NCI-H1436 treated with DMSO at 0.1 percent for 48 hours (cell line): ENCODE results near the gene STIMATE.

Source experiments
- DNase-seq: peaks from one replicate; lab custom pipeline; 2025; lab: John Stamatoyannopoulos, UW

The STIMATE gene

GRCh38 chr3:52897130-52898122 is at the start of gene STIMATE:
Gene STIMATE, minus strand, starts transcription at chr3:52897548. Its CDS starts 98 bp downstream, at chr3:52897450.
- no peak for DNase-seq

DNA sequence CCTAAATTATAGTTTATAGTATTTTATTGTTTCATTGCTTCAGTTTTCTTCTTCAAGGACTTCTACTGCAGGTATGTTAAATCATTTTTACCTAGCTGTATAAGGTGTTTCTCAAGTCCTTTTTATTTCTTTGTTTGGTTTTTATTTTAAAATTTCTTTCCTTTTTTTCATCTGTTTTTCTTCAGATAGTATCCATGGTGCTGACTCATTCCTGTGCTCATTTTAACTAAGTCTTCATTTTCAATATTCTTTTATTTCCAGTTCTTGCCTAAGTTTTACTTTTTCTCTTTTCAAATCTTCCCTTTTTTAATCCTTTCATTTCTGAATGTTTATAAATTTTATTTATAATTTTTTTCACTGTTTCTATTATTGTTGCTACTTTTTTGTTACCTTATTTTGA is 42.3 kb upstream of the STIMATE start:
- DNase-seq, result no peak

DNA sequence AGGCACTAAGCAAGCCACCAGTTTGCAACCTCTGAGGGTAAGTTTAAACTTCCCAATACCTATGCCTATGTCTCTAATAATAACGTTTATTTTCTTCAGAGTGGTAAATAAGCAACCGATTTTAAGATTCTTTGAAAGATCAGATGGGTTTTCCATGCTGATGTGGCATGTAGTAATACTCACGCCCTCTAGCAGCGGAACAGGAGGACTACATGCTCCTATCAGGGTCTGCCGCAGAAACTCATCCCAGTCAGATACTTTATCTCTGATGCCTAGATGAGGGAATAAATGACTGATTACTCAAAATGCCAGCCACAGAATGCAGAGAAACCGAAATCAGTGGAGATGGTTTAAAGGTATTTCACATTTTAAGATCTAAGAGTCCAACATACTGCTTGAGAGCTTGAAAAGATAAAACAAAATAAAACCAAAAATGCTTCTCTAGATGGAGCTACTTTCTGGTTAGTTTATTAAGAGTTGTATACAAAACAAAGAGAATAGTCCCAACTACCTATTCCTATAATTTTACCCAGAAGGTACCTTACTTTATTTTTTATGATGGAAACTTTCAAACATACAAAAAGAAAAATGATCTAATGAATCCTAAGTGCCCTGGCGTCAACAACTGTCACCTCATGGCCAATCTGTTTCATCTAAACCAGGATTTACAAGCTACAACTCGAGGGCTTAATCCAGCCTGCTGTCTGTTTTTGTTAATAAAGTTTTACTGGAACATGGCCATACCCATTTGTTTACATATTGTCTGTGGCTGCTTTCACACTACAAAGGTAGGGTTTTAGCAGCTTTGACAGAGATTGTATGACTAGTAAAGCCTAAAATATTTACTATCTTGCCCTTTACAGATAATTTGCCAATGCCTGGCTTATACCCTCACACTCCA is 37.5 kb upstream of the STIMATE start:
- DNase-seq, result no peak

- DNase-seq, result no peak
These were observed 34.5 kb upstream of the STIMATE start for GRCh38 chr3:52931889-52932288.

DNA sequence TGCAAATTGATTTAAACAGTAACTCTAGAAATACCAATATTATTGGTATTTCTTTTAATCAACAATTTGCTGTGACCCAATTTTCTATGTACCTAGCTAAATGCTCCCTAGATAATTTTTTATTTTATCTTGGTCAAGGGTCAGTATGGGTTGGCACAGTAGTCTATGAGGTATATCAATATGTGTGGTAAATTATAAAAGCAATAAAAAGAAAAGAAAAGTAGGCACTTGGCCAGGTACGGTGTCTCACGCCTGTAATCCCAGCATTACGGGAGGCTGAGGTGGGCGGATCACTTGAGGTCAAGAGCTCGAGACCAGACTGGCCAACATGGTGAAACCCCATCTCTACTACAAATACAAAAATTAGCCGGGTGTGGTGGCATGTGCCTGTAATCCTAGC is 34.0 kb upstream of the STIMATE start:
- DNase-seq, result no peak

- no peak for DNase-seq
These were observed 33.4 kb upstream of the STIMATE start for GRCh38 chr3:52930748-52931147.

DNA sequence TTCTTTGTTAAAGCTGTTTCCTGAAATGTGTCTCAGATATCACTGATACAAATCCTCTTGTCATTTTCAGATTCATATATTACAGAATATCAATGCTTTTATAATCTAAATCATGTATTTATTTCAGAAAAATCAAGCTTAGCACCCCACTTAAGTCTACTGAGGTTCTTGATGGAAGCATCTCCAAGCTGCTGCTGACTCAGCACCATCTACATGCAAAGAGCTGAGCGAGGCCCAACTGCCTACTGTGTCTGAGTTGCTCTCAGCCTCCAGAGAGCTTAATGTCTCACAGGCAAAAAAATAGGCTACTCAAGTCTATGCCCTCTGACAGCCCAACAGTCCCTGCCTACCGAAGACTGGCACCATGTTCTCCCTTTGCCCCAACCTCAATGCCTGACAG is 29.2 kb upstream of the STIMATE start:
- no peak for DNase-seq

DNA sequence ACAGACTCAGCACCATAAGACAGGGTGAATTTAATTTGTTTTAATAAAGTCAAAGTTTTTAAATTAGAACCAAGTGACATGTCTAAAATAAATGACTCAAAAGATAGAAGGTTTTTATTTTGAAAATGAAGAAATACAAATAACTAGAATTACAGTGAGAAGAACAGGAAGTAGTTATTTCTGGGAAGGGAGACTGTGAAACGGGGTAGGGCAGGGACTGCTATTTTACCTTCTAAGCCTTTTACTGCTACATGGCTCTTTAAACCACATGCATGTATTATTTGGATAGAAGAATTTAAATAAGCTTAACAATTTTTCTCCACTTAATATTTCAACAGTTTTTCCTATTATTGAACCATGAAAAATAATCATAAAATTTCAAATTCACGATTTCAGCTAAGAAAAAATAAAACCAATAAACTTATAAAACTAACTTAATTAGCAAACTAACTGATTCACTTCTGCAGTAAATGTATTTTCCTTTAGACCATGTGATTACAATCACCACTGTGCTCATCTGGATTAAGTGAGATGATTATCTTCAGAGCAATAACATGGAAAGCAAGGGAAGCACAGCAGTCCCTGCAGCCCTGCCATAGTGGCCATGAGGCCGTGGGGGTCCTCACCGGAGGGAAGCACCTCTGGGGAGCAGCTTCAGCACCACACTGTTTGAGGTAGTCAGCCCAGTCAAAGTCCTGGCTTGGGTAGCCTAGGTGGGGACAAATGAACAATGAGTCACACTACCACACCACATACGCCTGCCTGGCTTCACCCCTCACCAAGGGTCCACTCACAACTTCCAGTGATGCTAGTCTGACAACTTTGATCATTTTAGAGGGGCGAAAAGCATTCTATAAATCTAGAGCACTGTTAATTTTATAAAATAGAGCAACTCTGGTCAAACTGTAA is 28.3 kb upstream of the STIMATE start:
- DNase-seq, result no peak

- DNase-seq, result no peak
These were observed 26.6 kb upstream of the STIMATE start for GRCh38 chr3:52923963-52924362.

GRCh38 chr3:52920841-52921240 is 23.5 kb upstream of the STIMATE start:
- DNase-seq, result no peak

GRCh38 chr3:52917044-52917443 is 19.7 kb upstream of the STIMATE start:
- DNase-seq, result no peak

GRCh38 chr3:52915294-52915693 is 17.9 kb upstream of the STIMATE start:
- DNase-seq, result no peak

- DNase-seq, result no peak
These were observed 15.8 kb upstream of the STIMATE start for GRCh38 chr3:52912885-52913731.

DNA sequence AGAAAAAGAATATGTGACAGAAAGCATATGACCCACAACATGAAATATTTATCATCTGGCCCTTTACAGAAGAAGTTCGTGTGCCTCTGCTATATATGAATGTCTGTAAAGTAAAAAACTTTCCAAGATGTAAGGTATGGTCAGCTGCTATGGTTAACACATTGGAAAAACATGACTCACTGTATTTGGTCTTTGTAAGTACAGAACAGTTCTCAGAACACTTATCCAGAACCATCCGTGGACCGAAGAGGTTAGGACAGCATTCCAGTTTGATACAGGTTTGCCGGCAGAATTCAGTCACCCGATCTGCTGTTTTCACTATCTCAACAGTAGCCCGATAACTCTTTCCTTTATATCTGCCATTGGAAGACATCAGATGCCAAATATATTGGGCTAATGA is 13.5 kb upstream of the STIMATE start:
- no peak for DNase-seq

DNA sequence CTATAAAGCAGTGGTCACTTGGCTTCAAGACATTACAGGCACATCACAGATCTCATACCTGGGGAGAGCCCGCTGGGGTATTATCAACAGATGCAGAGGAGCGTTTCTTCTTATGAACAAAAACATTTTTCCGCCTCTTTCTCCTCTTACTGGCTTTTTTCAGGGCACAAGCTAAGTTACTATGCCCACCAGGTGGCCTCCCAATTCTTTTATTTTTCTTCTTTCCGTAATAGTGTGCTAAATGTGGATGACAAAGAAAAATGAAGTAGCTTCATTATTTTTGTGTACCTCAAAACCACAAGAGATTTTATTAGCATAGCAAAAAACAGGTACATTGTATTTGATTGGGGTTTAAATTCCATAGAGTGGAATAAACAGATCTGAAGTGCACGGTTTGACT is 10.1 kb upstream of the STIMATE start:
- DNase-seq, result no peak

DNA sequence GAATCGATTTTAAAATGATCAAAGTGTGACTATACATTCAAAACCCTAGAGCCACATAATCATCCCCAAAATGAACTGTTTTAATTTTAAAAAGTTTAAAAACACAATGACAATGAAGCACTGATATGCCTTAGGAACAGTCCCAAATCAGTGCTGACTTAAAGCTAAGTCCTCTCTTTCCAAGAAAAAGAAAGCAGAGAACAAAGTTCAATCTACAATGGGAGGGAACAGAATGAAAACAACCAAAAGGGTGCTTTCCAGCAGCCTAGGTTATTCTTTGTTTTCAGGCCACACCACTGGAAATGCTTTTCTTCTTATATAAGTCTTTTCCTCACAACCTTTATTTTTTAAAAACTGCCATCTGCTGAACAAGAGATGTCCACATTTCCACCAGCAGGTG is 7.2 kb upstream of the STIMATE start:
- DNase-seq, result no peak

- DNase-seq, result no peak
These were observed 6.7 kb upstream of the STIMATE start for GRCh38 chr3:52904000-52904399.

GRCh38 chr3:52896613-52897012 is 735 bp downstream of the STIMATE start:
- DNase-seq, result no peak

DNA sequence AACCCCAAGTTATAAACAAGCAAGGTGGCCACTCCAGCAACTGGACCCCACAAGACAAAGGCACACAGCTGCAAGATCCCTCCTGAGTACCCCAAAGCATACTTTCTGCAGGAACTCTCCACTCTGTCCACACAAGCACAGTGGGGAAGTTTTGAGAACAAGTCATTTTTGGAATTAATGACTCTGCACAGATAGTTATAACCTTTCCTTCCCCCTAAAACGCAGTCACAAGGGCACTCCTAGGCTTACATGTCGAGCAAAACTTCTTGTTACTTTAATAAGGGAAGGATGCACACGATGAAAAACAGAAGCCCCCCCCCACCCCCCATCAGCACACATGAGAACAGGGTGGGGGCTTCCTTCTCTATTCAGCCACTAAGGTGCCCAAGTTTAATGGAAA is 1.2 kb downstream of the STIMATE start:
- DNase-seq, result no peak

- no peak for DNase-seq
These were observed 1.9 kb downstream of the STIMATE start for GRCh38 chr3:52895418-52895817.

GRCh38 chr3:52894756-52895155 is 2.6 kb downstream of the STIMATE start:
- no peak for DNase-seq
